ENCODE data around the gene FICD.
"Not testable (repeated sequence)": the region's sequence is repeated elsewhere in the genome, so short reads cannot be mapped to it uniquely, and the experiment has no call there.

The FICD gene

GRCh38 chr12:108553799-108554198 lies 38.7 kb downstream of the FICD start:
- FAIRE-seq, result no peak
- DNase-seq (ENCODE audit: insufficient read length, low spot score), result no peak
- TF ChIP-seq POU2F2 (IDR thresholded peaks at IDR 0.05; ENCODE audit: low read depth, low read length) (no peak), POLR2AphosphoS5 (IDR thresholded peaks at IDR 0.05; ENCODE audit: low read depth, low read length) (0 out of 2 replicates have a peak, but pooled peaks have one; percentile 22)

- peak; percentile 26 for FAIRE-seq
- not testable (repeated sequence) for DNase-seq (ENCODE audit: insufficient read length, low spot score)
These were observed 40.3 kb downstream of the FICD start for GRCh38 chr12:108555383-108555782.

- peak; percentile 38 for FAIRE-seq
- TF ChIP-seq POU2F2 (IDR thresholded peaks at IDR 0.05; ENCODE audit: low read depth, low read length) (no peak), POLR2AphosphoS5 (IDR thresholded peaks at IDR 0.05; ENCODE audit: low read depth, low read length) (no peak)
- no peak for DNase-seq (ENCODE audit: insufficient read length, low spot score)
These were observed 44.1 kb downstream of the FICD start for GRCh38 chr12:108559007-108559655.

- DNase-seq (ENCODE audit: insufficient read length, low spot score) (no peak), FAIRE-seq (no peak)
- TF ChIP-seq SPI1 (IDR thresholded peaks at IDR 0.05; ENCODE audit: low read depth, low read length) (no peak), POLR2AphosphoS5 (IDR thresholded peaks at IDR 0.05; ENCODE audit: low read depth, low read length) (no peak), POU2F2 (IDR thresholded peaks at IDR 0.05; ENCODE audit: low read depth, low read length) (no peak), PAX5 (IDR thresholded peaks at IDR 0.05; ENCODE audit: insufficient read depth, low read length, severe bottlenecking) (no peak), TAF1 (IDR thresholded peaks at IDR 0.05; ENCODE audit: low read depth, low read length) (no peak), POLR2A (IDR thresholded peaks at IDR 0.05; ENCODE audit: low read depth, low read length) (no peak)
These were observed 44.7 kb downstream of the FICD start for GRCh38 chr12:108559748-108560147.

GRCh38 chr12:108560321-108560721 lies 45.2 kb downstream of the FICD start:
- DNase-seq (ENCODE audit: insufficient read length, low spot score), result no peak
- TF ChIP-seq POLR2AphosphoS5 (IDR thresholded peaks at IDR 0.05; ENCODE audit: low read depth, low read length) (no peak), POU2F2 (IDR thresholded peaks at IDR 0.05; ENCODE audit: low read depth, low read length) (no peak), POLR2A (IDR thresholded peaks at IDR 0.05; ENCODE audit: low read depth, low read length) (no peak)
- FAIRE-seq, result no peak

GRCh38 chr12:108560752-108561719 lies 46.0 kb downstream of the FICD start, which contains the start of gene SART3:
SART3 (minus strand) TSS chr12:108561173; CDS start chr12:108561154, 19 bp downstream.
- DNase-seq (ENCODE audit: insufficient read length, low spot score) (peak; percentile 66), FAIRE-seq (peak; percentile 85)
- peak; percentile 82 for TF ChIP-seq POLR2AphosphoS5 (IDR thresholded peaks at IDR 0.05; ENCODE audit: low read depth, low read length)
- TF ChIP-seq TAF1 (IDR thresholded peaks at IDR 0.05; ENCODE audit: low read depth, low read length), result peak; percentile 97
- TF ChIP-seq PAX5 (IDR thresholded peaks at IDR 0.05; ENCODE audit: insufficient read depth, low read length, severe bottlenecking), result no peak
- TF ChIP-seq POU2F2 (IDR thresholded peaks at IDR 0.05; ENCODE audit: low read depth, low read length), result peak; percentile 88
- TF ChIP-seq POLR2A (IDR thresholded peaks at IDR 0.05; ENCODE audit: low read depth, low read length), result peak; percentile 93
- peak; percentile 75 for TF ChIP-seq SPI1 (IDR thresholded peaks at IDR 0.05; ENCODE audit: low read depth, low read length)

- FAIRE-seq (no peak), DNase-seq (ENCODE audit: insufficient read length, low spot score) (no peak)
- no peak for TF ChIP-seq POLR2A (IDR thresholded peaks at IDR 0.05; ENCODE audit: low read depth, low read length)
These were observed 46.8 kb downstream of the FICD start for GRCh38 chr12:108561852-108562347.

GRCh38 chr12:108562348-108563135 lies 47.5 kb downstream of the FICD start, which contains the start of gene ISCU:
ISCU (plus strand) TSS chr12:108562596; CDS start chr12:108562623, 27 bp downstream.
- DNase-seq (ENCODE audit: insufficient read length, low spot score) (peak; percentile 88), FAIRE-seq (peak; percentile 93)
- TF ChIP-seq POLR2A (IDR thresholded peaks at IDR 0.05; ENCODE audit: low read depth, low read length) (peak; percentile 66; the same call in 1 of the 2 replicates), POU2F2 (IDR thresholded peaks at IDR 0.05; ENCODE audit: low read depth, low read length) (no peak), PAX5 (IDR thresholded peaks at IDR 0.05; ENCODE audit: insufficient read depth, low read length, severe bottlenecking) (no peak), SPI1 (IDR thresholded peaks at IDR 0.05; ENCODE audit: low read depth, low read length) (no peak), TAF1 (IDR thresholded peaks at IDR 0.05; ENCODE audit: low read depth, low read length) (peak; percentile 83), POLR2AphosphoS5 (IDR thresholded peaks at IDR 0.05; ENCODE audit: low read depth, low read length) (peak; percentile 58)

GRCh38 chr12:108563136-108563803 lies 48.2 kb downstream of the FICD start:
- TF ChIP-seq POLR2AphosphoS5 (IDR thresholded peaks at IDR 0.05; ENCODE audit: low read depth, low read length), result no peak; the same call in 1 of the 2 replicates
- TF ChIP-seq TAF1 (IDR thresholded peaks at IDR 0.05; ENCODE audit: low read depth, low read length), result peak; percentile 10; the same call in 1 of the 2 replicates
- FAIRE-seq, result peak; percentile 84
- DNase-seq (ENCODE audit: insufficient read length, low spot score), result no peak
